ENCODE results near the gene HYAL3.

The HYAL3 gene

DNA sequence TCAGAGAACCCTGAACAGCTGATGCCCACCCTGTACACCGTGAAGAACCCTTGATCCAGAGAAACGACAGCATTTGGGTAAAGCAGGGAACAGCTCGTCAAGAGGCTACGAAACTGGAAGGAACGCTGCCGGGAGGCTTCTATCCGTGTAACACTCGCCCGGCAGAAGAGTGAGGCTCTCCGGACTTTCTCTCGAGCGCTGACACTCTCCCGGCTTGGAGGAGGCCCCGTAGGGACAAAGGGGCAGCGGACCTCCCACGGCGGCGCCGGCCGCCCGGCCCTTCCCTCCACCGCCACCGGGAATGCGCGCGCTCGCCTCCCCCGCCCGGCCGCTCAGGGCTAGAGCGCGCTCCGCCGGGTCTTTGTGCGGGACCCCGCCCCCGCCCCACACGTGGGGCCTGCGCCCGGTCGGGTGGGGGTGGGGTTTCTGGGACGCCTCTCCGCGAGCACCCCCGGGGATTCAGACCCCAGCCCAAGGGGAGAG lies 21.7 kb upstream of the HYAL3 start:
- peaks cover 4% of the 10 kb centered on the region for H3K4me1 ChIP-seq (ENCODE audit: low read depth, poor library complexity, severe bottlenecking)
- peak overlapping the region; percentile 78 for H3K4me2 ChIP-seq
- peak overlapping the region; percentile 68; the same call in 1 of the 2 replicates for H3K27ac ChIP-seq
- H3K4me3 ChIP-seq (IDR thresholded peaks at IDR 0.05; ENCODE audit: insufficient read depth, low read depth, low read length) = no peak overlapping the region
- no peaks in the 10 kb centered on the region for H4K20me1 ChIP-seq (ENCODE audit: insufficient read depth)
- H3K9ac ChIP-seq = peak overlapping the region; percentile 78
- TF ChIP-seq, protein P1, sequence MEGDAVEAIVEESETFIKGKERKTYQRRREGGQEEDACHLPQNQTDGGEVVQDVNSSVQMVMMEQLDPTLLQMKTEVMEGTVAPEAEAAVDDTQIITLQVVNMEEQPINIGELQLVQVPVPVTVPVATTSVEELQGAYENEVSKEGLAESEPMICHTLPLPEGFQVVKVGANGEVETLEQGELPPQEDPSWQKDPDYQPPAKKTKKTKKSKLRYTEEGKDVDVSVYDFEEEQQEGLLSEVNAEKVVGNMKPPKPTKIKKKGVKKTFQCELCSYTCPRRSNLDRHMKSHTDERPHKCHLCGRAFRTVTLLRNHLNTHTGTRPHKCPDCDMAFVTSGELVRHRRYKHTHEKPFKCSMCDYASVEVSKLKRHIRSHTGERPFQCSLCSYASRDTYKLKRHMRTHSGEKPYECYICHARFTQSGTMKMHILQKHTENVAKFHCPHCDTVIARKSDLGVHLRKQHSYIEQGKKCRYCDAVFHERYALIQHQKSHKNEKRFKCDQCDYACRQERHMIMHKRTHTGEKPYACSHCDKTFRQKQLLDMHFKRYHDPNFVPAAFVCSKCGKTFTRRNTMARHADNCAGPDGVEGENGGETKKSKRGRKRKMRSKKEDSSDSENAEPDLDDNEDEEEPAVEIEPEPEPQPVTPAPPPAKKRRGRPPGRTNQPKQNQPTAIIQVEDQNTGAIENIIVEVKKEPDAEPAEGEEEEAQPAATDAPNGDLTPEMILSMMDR (conservative IDR thresholded peaks at IDR 0.05; ENCODE audit: low read depth, low read length) = no peak
- H3K79me2 ChIP-seq (ENCODE audit: insufficient read depth, low read depth) = no peaks in the 10 kb centered on the region
- no peaks in the 10 kb centered on the region for H3K36me3 ChIP-seq (ENCODE audit: insufficient read depth)
- H2AFZ ChIP-seq (ENCODE audit: low read depth) = peak overlapping the region; percentile 71
- H3K27me3 ChIP-seq (ENCODE audit: insufficient read depth, low read depth) = no peaks in the 10 kb centered on the region

DNA sequence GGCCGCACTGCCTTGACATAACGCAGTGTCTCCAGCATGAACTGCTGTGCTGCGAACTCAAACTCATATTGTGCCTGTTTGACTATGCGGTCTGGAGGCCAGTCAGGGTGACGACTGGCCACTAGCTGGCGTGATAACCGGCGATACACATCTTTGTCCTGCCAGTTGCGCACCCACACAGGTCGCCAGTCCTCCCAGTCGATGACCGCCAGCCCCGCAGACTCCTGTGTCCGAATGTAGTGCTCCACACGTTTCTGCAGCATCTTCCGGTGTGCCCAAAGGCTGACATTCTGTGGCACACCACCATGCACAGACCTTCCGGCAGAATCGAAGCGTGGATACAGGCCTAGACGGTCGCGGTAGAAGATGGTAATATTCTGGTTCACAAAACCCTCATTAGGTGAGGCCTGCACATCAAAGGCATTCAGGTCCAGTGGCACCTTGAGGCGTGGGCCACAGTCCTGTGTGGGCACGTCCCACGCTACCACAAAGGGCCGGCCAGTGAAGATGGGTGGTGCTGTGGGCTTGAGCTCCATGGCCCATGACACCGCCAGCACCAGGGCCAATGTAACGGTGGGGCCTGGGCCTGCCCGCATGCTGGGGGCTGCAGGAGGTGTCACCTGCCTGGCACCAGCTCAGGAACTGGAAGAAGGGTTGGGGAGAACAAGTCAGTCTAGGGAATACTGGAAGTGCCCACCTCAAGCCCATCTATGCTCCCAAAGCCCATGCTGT lies 20.9 kb upstream of the HYAL3 start:
- no peaks in the 10 kb centered on the region for H3K79me2 ChIP-seq (ENCODE audit: insufficient read depth, low read depth)
- peaks cover 4% of the 10 kb centered on the region for H3K4me1 ChIP-seq (ENCODE audit: low read depth, poor library complexity, severe bottlenecking)
- H3K36me3 ChIP-seq (ENCODE audit: insufficient read depth) = no peaks in the 10 kb centered on the region
- H2AFZ ChIP-seq (ENCODE audit: low read depth) = no peak overlapping the region
- no peak overlapping the region; the same call in 1 of the 2 replicates for H3K27ac ChIP-seq
- peak overlapping the region; percentile 78; the same call in 1 of the 2 replicates for H3K9ac ChIP-seq
- H3K4me2 ChIP-seq = peak overlapping the region; percentile 78
- TF ChIP-seq, protein P1 (conservative IDR thresholded peaks at IDR 0.05; ENCODE audit: low read depth, low read length) = no peak
- no peaks in the 10 kb centered on the region for H4K20me1 ChIP-seq (ENCODE audit: insufficient read depth)
- no peaks in the 10 kb centered on the region for H3K27me3 ChIP-seq (ENCODE audit: insufficient read depth, low read depth)
- no peak overlapping the region for H3K4me3 ChIP-seq (IDR thresholded peaks at IDR 0.05; ENCODE audit: insufficient read depth, low read depth, low read length)

DNA sequence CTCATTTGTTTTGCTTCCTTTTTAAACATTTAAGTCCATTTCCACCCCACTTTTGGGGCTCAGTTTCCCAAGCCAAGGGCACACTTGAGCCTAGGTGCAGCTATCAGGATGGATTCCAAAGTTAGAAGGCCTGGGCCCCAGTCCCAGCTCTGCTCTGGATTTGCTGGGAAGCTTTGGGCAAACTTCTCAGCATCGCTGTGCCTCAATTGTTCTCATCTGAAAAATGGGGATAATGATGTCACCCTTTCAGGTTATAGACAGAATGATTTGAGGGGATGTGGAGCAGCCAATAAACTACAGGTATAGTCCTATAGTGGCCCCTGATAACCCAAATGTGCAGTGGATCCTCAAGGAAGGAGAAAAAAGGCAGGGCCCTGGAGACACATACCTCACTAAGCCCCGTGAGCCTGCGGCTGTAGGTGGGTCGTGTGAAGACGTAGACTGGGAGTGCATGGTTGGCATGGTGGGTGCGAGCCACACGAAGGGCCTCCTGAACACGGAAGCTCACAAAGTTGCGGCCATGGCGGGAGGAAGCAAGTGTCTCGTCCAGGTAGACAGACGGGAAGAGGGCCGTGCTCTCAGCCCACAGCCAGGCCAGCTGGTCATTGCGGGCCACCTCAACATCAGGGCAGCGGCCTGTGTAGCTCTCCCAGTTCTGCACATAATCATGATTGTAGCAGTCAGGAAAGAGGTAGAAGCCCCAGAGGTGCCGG lies 20.1 kb upstream of the HYAL3 start:
- TF ChIP-seq, protein P1 (conservative IDR thresholded peaks at IDR 0.05; ENCODE audit: low read depth, low read length) = no peak
- Histone ChIP-seq H3K9ac (no peak overlapping the region), H2AFZ (ENCODE audit: low read depth) (no peak overlapping the region), H3K4me3 (IDR thresholded peaks at IDR 0.05; ENCODE audit: insufficient read depth, low read depth, low read length) (no peak overlapping the region), H3K79me2 (ENCODE audit: insufficient read depth, low read depth) (no peaks in the 10 kb centered on the region), H3K4me2 (no peak overlapping the region), H3K27me3 (ENCODE audit: insufficient read depth, low read depth) (no peaks in the 10 kb centered on the region), H3K27ac (no peak overlapping the region), H3K4me1 (ENCODE audit: low read depth, poor library complexity, severe bottlenecking) (peaks cover 4% of the 10 kb centered on the region), H4K20me1 (ENCODE audit: insufficient read depth) (no peaks in the 10 kb centered on the region), H3K36me3 (ENCODE audit: insufficient read depth) (no peaks in the 10 kb centered on the region)

DNA sequence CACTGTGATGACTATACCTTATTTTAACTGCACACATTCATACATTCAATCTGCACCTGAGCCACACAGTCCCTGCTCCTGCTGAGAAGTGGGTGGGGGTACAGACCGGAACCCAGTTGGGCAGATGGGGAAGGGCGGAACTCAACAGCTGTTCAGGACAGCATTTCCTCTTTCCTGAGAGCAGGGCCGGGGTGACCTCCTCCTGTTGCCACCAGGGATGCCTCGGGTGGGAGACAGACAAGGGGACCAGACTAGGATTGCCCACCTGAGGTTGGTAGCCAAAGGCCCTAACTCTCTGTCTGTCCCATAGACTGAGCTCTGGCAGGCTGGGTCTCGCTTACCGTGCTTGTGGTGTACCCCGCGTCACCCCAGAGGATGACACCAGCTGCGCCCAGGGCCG lies 19.4 kb upstream of the HYAL3 start:
- no peak overlapping the region for H3K27ac ChIP-seq
- no peak overlapping the region for H3K4me2 ChIP-seq
- H3K4me1 ChIP-seq (ENCODE audit: low read depth, poor library complexity, severe bottlenecking) = peaks cover 4% of the 10 kb centered on the region
- H3K36me3 ChIP-seq (ENCODE audit: insufficient read depth) = no peaks in the 10 kb centered on the region
- TF ChIP-seq, protein P1 (conservative IDR thresholded peaks at IDR 0.05; ENCODE audit: low read depth, low read length) = no peak
- H3K79me2 ChIP-seq (ENCODE audit: insufficient read depth, low read depth) = no peaks in the 10 kb centered on the region
- no peaks in the 10 kb centered on the region for H3K27me3 ChIP-seq (ENCODE audit: insufficient read depth, low read depth)
- H4K20me1 ChIP-seq (ENCODE audit: insufficient read depth) = no peaks in the 10 kb centered on the region
- H3K9ac ChIP-seq = no peak overlapping the region
- H2AFZ ChIP-seq (ENCODE audit: low read depth) = no peak overlapping the region
- no peak overlapping the region for H3K4me3 ChIP-seq (IDR thresholded peaks at IDR 0.05; ENCODE audit: insufficient read depth, low read depth, low read length)

All from KMS-11 (cell line).